Activated naive CD4-positive, alpha-beta T cell treated with Interleukin-2 at 50 U/mL for 16 hours (primary cell): ENCODE results near the gene ACOT11.
A peak's percentile ranks its signal among the peaks of the same experiment; 100 is the strongest.

Source experiments
- DNase-seq: peaks from one replicate; pipeline ENCODE4 v3.0.0-alpha.2; 2020

Gene ACOT11

GRCh38 chr1:54593571-54594160, 45.6 kb downstream of the ACOT11 start:
- DNase-seq = no peak

GRCh38 chr1:54594463-54594862, 46.4 kb downstream of the ACOT11 start:
- no peak for DNase-seq

- DNase-seq = no peak
Measured at GRCh38 chr1:54595956-54596498, 48.0 kb downstream of the ACOT11 start.

- no peak for DNase-seq
Measured at GRCh38 chr1:54596756-54597155, 48.7 kb downstream of the ACOT11 start.

- DNase-seq = no peak
Measured at GRCh38 chr1:54597455-54598030, 49.5 kb downstream of the ACOT11 start.

- no peak for DNase-seq
Measured at GRCh38 chr1:54599211-54599823, 51.3 kb downstream of the ACOT11 start.

- no peak for DNase-seq
Measured at GRCh38 chr1:54600947-54601721, 53.1 kb downstream of the ACOT11 start.

GRCh38 chr1:54601730-54602129, 53.7 kb downstream of the ACOT11 start:
- DNase-seq = no peak

GRCh38 chr1:54602554-54602953, 54.5 kb downstream of the ACOT11 start:
- no peak for DNase-seq

- DNase-seq = no peak
Measured at GRCh38 chr1:54603241-54603640, 55.2 kb downstream of the ACOT11 start.

- no peak for DNase-seq
Measured at GRCh38 chr1:54604051-54604450, 56.0 kb downstream of the ACOT11 start.

GRCh38 chr1:54604572-54605370, 56.7 kb downstream of the ACOT11 start:
- peak; percentile 6 for DNase-seq

GRCh38 chr1:54606096-54606989, 58.3 kb downstream of the ACOT11 start:
- no peak for DNase-seq

- DNase-seq = no peak
Measured at GRCh38 chr1:54606990-54607325, 58.9 kb downstream of the ACOT11 start.

- DNase-seq = no peak
Measured at GRCh38 chr1:54607821-54608565, 60.0 kb downstream of the ACOT11 start.

GRCh38 chr1:54608566-54609230, 60.7 kb downstream of the ACOT11 start:
- no peak for DNase-seq

- DNase-seq = no peak
Measured at GRCh38 chr1:54609301-54609921, 61.4 kb downstream of the ACOT11 start.

GRCh38 chr1:54610048-54610447, 62.0 kb downstream of the ACOT11 start:
- DNase-seq = no peak

GRCh38 chr1:54610601-54611580, 62.9 kb downstream of the ACOT11 start:
- DNase-seq = no peak
